Effector memory CD4-positive, alpha-beta T cell (primary cell): ENCODE data around the gene PRXL2C.
"Not testable (repeated sequence)": the region's sequence is repeated elsewhere in the genome, so short reads cannot be mapped to it uniquely, and the experiment has no call there.

Source experiments
- DNase-seq, 3 donors: peaks; one replicate each; pipeline ENCODE4 v3.0.0-alpha.2; 2020
- H3K27ac ChIP-seq: 2 replicates; pipeline ENCODE4 v1.7.0; 2013; ENCODE audit warnings: mild to moderate bottlenecking, low read length, moderate library complexity; ENCODE audit not compliant: insufficient read depth, poor library complexity, severe bottlenecking
- H3K27me3 ChIP-seq: replicated peaks from 2 replicates; pipeline ENCODE4 v1.7.0; 2013; ENCODE audit warnings: mild to moderate bottlenecking, low read length; ENCODE audit not compliant: insufficient read depth, control insufficient read depth, poor library complexity, severe bottlenecking
- H3K36me3 ChIP-seq: 2 replicates; pipeline ENCODE4 v1.7.0; 2013; ENCODE audit warnings: mild to moderate bottlenecking, low read length, moderate library complexity; ENCODE audit not compliant: control insufficient read depth, insufficient read depth
- H3K4me1 ChIP-seq: 2 replicates; pipeline ENCODE4 v1.7.0; 2013; ENCODE audit warnings: low read length, mild to moderate bottlenecking; ENCODE audit not compliant: control insufficient read depth, insufficient read depth, poor library complexity, severe bottlenecking
- H3K4me3 ChIP-seq: 2 replicates; pipeline ENCODE4 v1.7.0; 2013; ENCODE audit warnings: low read length, low read depth, mild to moderate bottlenecking; ENCODE audit not compliant: insufficient read depth, poor library complexity, severe bottlenecking
- H3K9me3 ChIP-seq: 2 replicates; pipeline ENCODE4 v1.7.0; 2013; ENCODE audit warnings: mild to moderate bottlenecking, low read length, moderate library complexity; ENCODE audit not compliant: control insufficient read depth

PRXL2C gene

DNA sequence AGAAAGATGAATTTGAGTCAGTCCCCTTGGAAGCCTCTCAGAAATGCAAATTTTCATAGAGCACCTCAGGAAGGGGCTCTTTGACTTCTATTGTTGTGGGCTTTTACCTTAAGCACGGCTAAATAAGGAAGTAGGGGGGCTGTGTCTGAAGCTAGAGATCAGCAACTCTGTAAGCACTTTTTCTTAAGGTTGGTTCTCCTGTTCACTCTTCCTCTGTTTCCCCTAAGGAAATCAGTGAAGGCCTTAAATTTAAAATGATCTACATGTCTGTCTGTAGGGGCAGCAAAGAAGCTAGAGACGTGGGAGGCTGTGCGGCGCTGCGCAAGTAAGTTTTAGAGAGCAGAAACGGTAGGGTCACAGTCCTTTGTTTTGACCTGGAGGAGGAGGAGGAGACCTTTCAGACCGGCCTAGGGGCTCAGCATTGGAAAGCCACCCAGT lies 34.3 kb downstream of the PRXL2C start:
- no peak overlapping the region for H3K4me3 ChIP-seq
- no peaks in the 10 kb centered on the region for H3K9me3 ChIP-seq
- no peaks in the 10 kb centered on the region for H3K36me3 ChIP-seq
- no peak for DNase-seq
- H3K27me3 ChIP-seq = peaks cover 8% of the 10 kb centered on the region
- peaks cover 7% of the 10 kb centered on the region for H3K4me1 ChIP-seq
- no peak overlapping the region for H3K27ac ChIP-seq

DNA sequence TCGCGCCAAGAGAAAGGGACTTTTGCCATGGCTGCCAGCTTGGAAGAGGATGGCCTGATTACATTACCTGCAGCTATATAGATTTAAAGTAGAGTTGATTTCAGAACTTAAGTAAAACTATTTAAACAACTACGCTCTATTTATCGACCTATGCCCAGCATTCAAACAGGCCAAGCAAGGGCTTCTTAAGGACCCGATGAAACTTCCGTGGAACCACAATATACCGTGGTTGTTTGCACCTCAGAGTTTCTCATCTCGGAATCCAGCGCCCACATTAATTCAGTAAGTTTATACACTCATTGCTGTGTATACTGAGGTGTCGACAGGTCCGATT lies 35.0 kb downstream of the PRXL2C start:
- H3K4me1 ChIP-seq = peaks cover 7% of the 10 kb centered on the region
- no peaks in the 10 kb centered on the region for H3K9me3 ChIP-seq
- no peak overlapping the region for H3K4me3 ChIP-seq
- H3K36me3 ChIP-seq = no peaks in the 10 kb centered on the region
- no peak for DNase-seq
- peaks cover 8% of the 10 kb centered on the region for H3K27me3 ChIP-seq
- H3K27ac ChIP-seq = no peak overlapping the region

DNA sequence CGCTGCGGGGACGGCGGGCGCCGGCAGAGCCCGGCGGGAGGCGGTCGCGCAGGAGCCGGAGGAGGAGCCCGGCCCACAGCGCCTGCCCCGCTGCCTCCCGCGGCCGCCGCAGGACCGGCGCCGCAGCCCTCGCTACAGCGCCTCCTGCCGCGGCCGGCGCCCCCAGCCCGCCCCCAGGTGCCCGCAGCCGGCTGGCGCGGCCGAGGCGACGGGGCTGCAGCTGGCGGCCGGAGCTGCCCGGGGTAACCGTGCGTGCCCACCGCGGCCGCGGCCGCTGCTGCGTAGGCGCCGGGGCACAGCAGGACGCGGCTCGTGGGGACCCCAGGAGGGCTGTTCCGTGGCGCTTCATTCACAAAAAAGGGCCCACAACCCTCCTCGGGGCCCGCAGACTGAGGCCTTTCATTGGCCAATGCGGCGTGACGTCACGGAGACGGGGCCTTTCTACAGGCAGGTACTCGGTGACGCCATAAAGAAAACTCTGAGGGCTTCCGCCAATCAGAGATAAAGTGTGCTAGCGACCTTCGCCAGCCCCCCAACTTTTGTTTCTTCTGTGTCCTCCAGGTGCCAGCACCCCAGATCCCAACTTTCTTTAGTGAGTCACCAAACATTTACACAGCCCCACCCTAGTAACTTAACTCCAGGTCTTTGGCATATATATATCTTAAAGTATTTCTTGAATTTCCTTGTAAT lies 35.5 kb downstream of the PRXL2C start, which contains the start of gene CDC14B:
Gene CDC14B, minus strand, starts transcription at position 353 of the 690 bp plus-strand sequence. CDS start 465 bp downstream, outside the sequence.
- Histone ChIP-seq H3K27ac (no peak within 1 kb of the TSS), H3K36me3 (no peaks in the 10 kb centered on the region), H3K4me1 (peaks cover 7% of the 10 kb centered on the region), H3K9me3 (no peaks in the 10 kb centered on the region), H3K27me3 (peaks cover 8% of the 10 kb centered on the region), H3K4me3 (peak within 1 kb of the TSS; percentile 46)
- DNase-seq = peak; percentile 38 to 49 (median 43)

DNA sequence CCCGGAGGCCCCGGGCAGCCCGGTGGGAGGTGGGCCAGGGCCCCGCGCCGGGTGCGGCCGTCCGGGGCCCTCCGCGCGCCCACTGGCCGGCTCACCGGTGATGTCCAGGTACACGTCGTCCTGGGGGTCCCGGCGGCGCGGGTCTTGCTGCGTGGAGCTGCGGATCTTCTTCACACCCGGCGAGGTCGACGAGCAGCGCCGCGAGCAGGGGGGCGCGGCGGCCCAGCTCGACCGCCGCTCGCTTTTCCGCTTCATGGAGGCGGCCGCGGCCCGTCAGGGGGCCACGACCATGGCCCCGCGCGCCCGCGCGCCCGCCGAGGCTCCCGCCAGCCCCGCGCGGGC lies 36.0 kb downstream of the PRXL2C start:
- Histone ChIP-seq H3K27me3 (peaks cover 8% of the 10 kb centered on the region), H3K36me3 (no peaks in the 10 kb centered on the region), H3K27ac (no peak overlapping the region), H3K4me3 (peak overlapping the region; percentile 46), H3K9me3 (no peaks in the 10 kb centered on the region), H3K4me1 (peaks cover 7% of the 10 kb centered on the region)
- DNase-seq = no peak

DNA sequence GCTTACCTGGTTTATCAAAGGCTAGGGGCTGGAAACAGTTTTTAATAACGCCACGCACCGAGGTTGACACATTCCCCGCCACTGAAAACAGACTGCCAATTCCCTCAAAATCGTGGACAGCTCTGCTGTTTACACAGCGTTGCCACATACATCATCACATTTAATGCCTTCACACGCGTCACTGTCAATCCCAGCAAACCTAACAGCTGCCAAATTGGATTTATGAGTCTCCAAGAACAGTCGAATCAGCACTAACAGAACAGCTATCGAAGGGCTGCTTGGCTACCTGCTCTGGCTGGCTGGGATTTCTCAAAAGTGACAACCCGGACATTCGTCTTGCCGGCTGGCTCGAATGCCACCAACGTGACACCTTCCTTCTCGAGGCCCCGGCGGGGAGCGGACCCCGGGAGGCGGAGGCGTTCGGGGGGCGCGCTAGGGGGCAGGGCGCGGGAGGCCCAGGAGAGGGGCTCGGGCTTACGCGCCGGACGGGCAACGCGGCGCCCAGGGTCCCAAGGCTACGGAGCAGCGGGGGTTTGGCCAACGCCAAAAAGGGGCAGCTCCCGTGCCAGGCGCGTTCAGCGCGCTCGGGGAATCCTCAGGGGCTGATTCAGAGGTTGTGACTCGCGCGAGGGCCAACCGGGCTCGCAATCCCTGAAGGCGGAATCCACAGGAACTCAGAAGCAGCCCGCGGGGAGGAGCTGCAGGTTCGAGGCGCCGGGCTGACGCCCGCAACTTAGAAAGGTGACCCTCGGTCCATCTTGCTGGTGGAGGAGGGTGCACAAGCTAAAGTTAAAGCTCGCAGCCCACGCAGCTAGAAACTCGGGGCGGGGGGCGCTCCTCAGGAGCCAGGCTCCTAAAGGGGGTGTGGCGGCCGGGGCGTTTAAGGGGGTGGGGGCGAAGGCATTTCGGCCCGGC lies 36.7 kb downstream of the PRXL2C start:
- Histone ChIP-seq H3K27ac (no peak overlapping the region), H3K9me3 (no peaks in the 10 kb centered on the region), H3K27me3 (peaks cover 8% of the 10 kb centered on the region), H3K36me3 (no peaks in the 10 kb centered on the region), H3K4me3 (peak overlapping the region; percentile 46), H3K4me1 (peaks cover 7% of the 10 kb centered on the region)
- no peak for DNase-seq

DNA sequence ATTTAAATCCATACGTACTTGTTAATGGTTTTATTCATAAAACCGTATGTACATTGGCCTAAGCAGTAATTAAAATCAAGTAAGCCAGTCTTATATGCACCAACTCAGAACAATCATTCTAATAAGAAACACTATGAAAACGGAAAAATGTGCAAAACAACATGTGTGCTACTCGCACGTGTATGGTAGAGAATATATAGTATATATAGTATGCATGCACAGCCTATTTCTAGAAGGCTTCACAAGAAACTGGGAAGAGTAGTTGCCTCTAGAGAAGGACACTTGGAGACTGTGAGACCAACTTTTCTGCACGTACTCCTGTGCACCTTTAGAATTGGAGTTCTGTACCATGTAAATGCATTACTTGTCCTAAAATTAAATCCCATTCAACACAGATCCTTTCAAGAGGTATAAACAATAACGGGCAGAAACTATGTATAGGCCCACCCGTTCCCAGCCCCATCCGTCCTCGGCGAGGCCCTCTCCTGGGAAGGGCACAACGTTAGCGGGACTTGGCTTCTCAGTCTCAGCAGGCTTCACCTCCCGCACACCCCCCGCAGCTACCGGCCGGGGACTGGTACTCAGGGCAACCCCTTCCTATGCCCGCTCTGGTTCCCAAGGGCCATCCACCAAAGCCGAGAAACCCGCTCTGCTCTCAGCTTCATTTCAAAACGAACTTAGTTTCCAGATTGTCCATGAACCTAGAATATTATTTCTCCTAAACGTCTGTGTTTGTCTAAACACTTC lies 37.5 kb downstream of the PRXL2C start:
- peaks cover 7% of the 10 kb centered on the region for H3K4me1 ChIP-seq
- H3K27me3 ChIP-seq = peaks cover 8% of the 10 kb centered on the region
- no peak for DNase-seq
- no peaks in the 10 kb centered on the region for H3K9me3 ChIP-seq
- H3K36me3 ChIP-seq = no peaks in the 10 kb centered on the region
- H3K27ac ChIP-seq = no peak overlapping the region
- no peak overlapping the region for H3K4me3 ChIP-seq

DNA sequence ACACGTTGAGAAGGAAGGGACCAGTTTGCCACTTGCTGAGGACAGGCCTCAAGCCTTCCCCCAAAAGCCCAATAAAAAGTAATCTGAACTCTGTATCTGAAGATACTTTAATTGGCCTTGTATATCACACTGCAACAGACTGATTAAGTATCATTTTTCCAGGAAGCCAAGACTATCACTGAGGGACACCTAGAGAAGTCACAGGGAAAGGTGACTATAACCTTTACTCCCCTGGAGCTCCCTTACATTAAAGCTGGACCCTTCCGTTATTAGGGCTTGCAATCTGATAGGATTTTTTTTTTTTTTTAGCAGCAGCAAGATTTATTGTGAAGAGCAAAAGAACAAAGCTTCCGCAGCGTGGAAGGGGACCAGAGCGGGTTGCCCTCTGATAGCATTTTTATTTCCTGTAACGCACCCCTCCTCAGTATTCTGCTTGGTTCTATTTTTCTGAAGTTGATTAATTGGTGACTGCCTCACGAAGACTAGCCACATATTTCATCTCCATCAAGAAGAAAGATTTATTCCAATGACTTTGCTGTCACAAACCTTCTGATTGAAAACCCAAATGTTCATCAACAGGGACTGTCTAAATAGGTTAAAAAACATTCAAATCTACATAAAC lies 38.2 kb downstream of the PRXL2C start:
- Histone ChIP-seq H3K4me1 (peaks cover 7% of the 10 kb centered on the region), H3K9me3 (no peaks in the 10 kb centered on the region), H3K27ac (no peak overlapping the region), H3K4me3 (no peak overlapping the region), H3K27me3 (peaks cover 8% of the 10 kb centered on the region), H3K36me3 (no peaks in the 10 kb centered on the region)
- DNase-seq = no peak

DNA sequence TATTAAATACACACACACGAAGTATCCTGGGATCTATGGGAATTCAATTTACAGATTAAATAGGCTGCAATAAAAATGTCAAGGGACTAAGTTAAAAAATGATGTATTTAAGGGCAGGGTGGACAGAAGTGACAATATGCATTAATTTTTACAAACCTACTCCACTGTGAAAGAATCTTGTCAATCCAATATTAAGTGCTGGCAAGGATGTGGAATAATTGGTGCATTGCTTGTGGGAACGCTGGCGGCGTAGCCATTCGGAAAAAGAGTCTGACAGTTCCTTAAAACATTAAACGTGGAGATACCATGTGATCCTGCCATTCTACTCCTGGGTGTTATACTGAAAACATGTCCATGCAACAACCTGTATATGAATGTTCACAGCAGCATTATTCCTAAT lies 39.7 kb downstream of the PRXL2C start:
- Histone ChIP-seq H3K9me3 (no peaks in the 10 kb centered on the region), H3K4me1 (peaks cover 7% of the 10 kb centered on the region), H3K4me3 (no peak overlapping the region), H3K27ac (no peak overlapping the region), H3K36me3 (no peaks in the 10 kb centered on the region), H3K27me3 (peaks cover 8% of the 10 kb centered on the region)
- DNase-seq = no peak

DNA sequence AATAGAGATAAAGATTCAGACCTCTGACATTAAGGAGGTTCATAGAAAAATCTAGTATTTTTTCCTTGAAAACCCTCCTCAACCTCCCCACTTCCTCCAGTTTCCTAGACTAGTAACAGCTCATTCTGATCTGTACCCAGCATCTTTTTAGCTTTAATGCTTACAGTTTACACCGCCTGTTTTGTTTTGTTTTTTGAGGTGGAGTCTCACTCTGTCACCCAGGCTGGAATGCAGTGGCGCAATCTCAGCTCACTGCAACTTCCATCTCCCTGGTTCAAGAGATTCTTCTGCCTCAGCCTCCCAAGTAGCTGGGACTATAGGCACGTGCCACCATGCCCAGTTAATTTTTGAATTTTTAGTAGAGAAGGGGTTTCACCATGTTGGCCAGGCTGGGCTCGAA lies 40.5 kb downstream of the PRXL2C start:
- H3K4me3 ChIP-seq, H3K36me3 ChIP-seq, H3K27ac ChIP-seq, H3K27me3 ChIP-seq, DNase-seq, H3K4me1 ChIP-seq, H3K9me3 ChIP-seq: not testable (repeated sequence)
